Mucosa of descending colon (tissue), 3 donors: ENCODE measurements around the gene TMEM80. TPM values are rescaled to one million over a fixed set of nuclear protein-coding genes. Genes with fewer than 3 reads are reported as not detected.

ENCODE experiments used
- ATAC-seq: fragments of 200-7000 bp; cut with Tn5 transposase; one replicate; pipeline ENCODE4 v1.9.1; 2020; ENCODE audit warnings: mild to moderate bottlenecking, moderate library complexity
- DNase-seq, 3 donors: peaks; one replicate each; pipeline ENCODE4 v3.0.0-alpha.2; 2020
- H3K36me3 ChIP-seq: fragments of 200-600 bp; one replicate; pipeline ENCODE4 v1.8.0; 2021; ENCODE audit warnings: low read depth, mild to moderate bottlenecking
- H3K4me1 ChIP-seq: fragments of 200-600 bp; one replicate; pipeline ENCODE4 v1.8.0; 2021; ENCODE audit warnings: low read depth, mild to moderate bottlenecking
- H3K4me3 ChIP-seq: fragments of 200-600 bp; one replicate; pipeline ENCODE4 v1.8.0; 2021; ENCODE audit warnings: mild to moderate bottlenecking
- H3K9me3 ChIP-seq: fragments of 200-600 bp; one replicate; pipeline ENCODE4 v1.8.0; 2021; ENCODE audit warnings: mild to moderate bottlenecking
- CTCF ChIP-seq: fragments of 200-600 bp; IDR thresholded peaks from one replicate; pipeline ENCODE4 v1.8.0; 2022; ENCODE audit warnings: antibody characterized with exemption, mild to moderate bottlenecking
- intact Hi-C, 2 donors: fragments of 100-400 bp; cut with DNase I in 1 of 2; cut with micrococcal nuclease in 1 of 2; formaldehyde crosslinking; loops; one replicate each; pipeline versions ENCODE4 v1.11.0 to v1.11.1; 2022; cut with DNase I, micrococcal nuclease
- total RNA-seq, 3 donors: library from RNA; stranded (reverse); fragmentation: NEBNext Ultra II Directional in 2 of 3; extraction: Animal tissue kit (Norgen Biotek cat#: 25700) in 2 of 3; gene quantifications; one replicate each; pipeline versions ENCODE4 v1.2.1 to v1.2.4, GENCODE V29; 2021 to 2023
- donor health status: DM: no; HTN: no; CAD: no; lungs with moderate emphysema.
- donor health status: DM: no; HTN: no; CAD: no.
- donor health status: DM: no; HTN: yes; CAD: no.

The TMEM80 gene
- total RNA-seq, 3 donors from 2014 or later, result 31.6 to 43.1 (median 38.0) TPM

GRCh38 chr11:660281-660680 is 35.3 kb upstream of the TMEM80 start:
- Histone ChIP-seq H3K9me3 (no peaks in the 10 kb centered on the region), H3K36me3 (no peaks in the 10 kb centered on the region), H3K4me3 (no peak overlapping the region), H3K4me1 (no peaks in the 10 kb centered on the region)
- TF ChIP-seq CTCF, result no peak
- intact Hi-C loops, result loop anchor here (5.0 to 10.0 kb wide), 2 partner anchors 65 to 67 kb away; no protein-coding TSS in a partner anchor
- DNase-seq (peak in 1 of 3 donors; percentile 46), ATAC-seq (no peak)

GRCh38 chr11:660681-661444 is 34.8 kb upstream of the TMEM80 start:
- Histone ChIP-seq H3K9me3 (no peaks in the 10 kb centered on the region), H3K4me1 (no peaks in the 10 kb centered on the region), H3K4me3 (no peak overlapping the region), H3K36me3 (no peaks in the 10 kb centered on the region)
- intact Hi-C loops, result loop anchor here (5.0 to 10.0 kb wide), 2 partner anchors 64 to 66 kb away; no protein-coding TSS in a partner anchor
- TF ChIP-seq CTCF, result no peak
- DNase-seq (no peak), ATAC-seq (no peak)

GRCh38 chr11:662689-663274 is 32.8 kb upstream of the TMEM80 start:
- peak; percentile 66 for TF ChIP-seq CTCF
- H3K4me1 ChIP-seq, result no peaks in the 10 kb centered on the region
- intact Hi-C loops, result loop anchor here (5.0 to 10.0 kb wide), 2 partner anchors 62 to 65 kb away; no protein-coding TSS in a partner anchor
- H3K9me3 ChIP-seq, result no peaks in the 10 kb centered on the region
- ATAC-seq (peak; percentile 94), DNase-seq (peak; percentile 72 to 86 (median 83))
- H3K4me3 ChIP-seq, result no peak overlapping the region
- H3K36me3 ChIP-seq, result no peaks in the 10 kb centered on the region

GRCh38 chr11:665062-665703 is 30.4 kb upstream of the TMEM80 start:
- intact Hi-C loops, result loop anchor here in 1 of 2 donors (10.0 kb wide), 1 partner anchor 60 kb away; no protein-coding TSS in a partner anchor

More at GRCh38 chr11:665062-665703, 30.4 kb upstream of the TMEM80 start:
- ATAC-seq (no peak), DNase-seq (no peak)
- Histone ChIP-seq H3K36me3 (no peaks in the 10 kb centered on the region), H3K4me1 (no peaks in the 10 kb centered on the region), H3K4me3 (no peak overlapping the region), H3K9me3 (no peaks in the 10 kb centered on the region)
- TF ChIP-seq CTCF, result no peak
